ENCODE data around the gene ME1.

DNA sequence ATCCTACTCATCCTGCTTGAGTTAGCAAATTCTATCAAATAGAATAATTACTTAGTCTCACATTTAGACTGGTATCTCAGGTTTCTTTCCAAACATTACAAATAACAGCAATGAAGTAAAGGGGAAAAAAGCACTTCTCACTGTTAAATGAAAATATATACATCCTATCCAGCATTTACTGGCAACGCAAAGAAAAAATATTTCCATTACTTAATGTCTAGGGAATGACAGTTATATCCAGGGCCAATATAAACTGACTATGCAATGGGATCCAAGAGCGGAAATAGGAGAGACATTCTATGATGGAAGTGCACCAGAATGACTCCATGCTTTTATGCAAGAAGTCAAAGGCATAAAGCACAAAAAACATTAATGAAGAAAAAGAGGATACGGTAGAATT is 60.3 kb downstream of the ME1 start:
- TF ChIP-seq, protein P1, sequence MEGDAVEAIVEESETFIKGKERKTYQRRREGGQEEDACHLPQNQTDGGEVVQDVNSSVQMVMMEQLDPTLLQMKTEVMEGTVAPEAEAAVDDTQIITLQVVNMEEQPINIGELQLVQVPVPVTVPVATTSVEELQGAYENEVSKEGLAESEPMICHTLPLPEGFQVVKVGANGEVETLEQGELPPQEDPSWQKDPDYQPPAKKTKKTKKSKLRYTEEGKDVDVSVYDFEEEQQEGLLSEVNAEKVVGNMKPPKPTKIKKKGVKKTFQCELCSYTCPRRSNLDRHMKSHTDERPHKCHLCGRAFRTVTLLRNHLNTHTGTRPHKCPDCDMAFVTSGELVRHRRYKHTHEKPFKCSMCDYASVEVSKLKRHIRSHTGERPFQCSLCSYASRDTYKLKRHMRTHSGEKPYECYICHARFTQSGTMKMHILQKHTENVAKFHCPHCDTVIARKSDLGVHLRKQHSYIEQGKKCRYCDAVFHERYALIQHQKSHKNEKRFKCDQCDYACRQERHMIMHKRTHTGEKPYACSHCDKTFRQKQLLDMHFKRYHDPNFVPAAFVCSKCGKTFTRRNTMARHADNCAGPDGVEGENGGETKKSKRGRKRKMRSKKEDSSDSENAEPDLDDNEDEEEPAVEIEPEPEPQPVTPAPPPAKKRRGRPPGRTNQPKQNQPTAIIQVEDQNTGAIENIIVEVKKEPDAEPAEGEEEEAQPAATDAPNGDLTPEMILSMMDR (IDR thresholded peaks at IDR 0.05; ENCODE audit: poor library complexity): no peak
- no peak for TF ChIP-seq EZH2phosphoT487 (IDR thresholded peaks at IDR 0.05; ENCODE audit: low read depth, severe bottlenecking, unreplicated experiment)
- no peak for TF ChIP-seq EZH2 (IDR thresholded peaks at IDR 0.05; ENCODE audit: borderline replicate concordance)
